WTC11 (cell line): ENCODE measurements around the gene SNCAIP. TPM values are rescaled to one million over a fixed set of nuclear protein-coding genes. Genes with fewer than 3 reads are reported as not detected.

Experiments used
- ATAC-seq: fragments of 200-7000 bp; cut with Tn5 transposase; 2 replicates; pipeline ENCODE4 v1.10.0; 2021; ENCODE audit warnings: mild to moderate bottlenecking, moderate library complexity
- CTCF ChIA-PET: fragments of 300-600 bp; sonication (Branson Sonifier 250); formaldehyde crosslinking; loops from one replicate; lab custom pipeline; 2021; ENCODE audit warnings: antibody characterized with exemption; lab: Charles Lee
- POLR2A ChIA-PET: fragments of 350-600 bp; sonication (Branson Sonifier 250); formaldehyde crosslinking; loops from one replicate; lab custom pipeline; 2021; ENCODE audit warnings: antibody characterized with exemption; lab: Charles Lee
- DNase-seq: peaks from one replicate; pipeline ENCODE4 v3.0.0; 2021; ENCODE audit warnings: low spot score
- H3K27ac Mint-ChIP-seq: 2 replicates; pipeline ENCODE4 v1.8.0; 2021; ENCODE audit warnings: mixed read lengths
- H3K27me3 Mint-ChIP-seq: 2 replicates; pipeline ENCODE4 v1.8.0; 2021; ENCODE audit warnings: low read depth, mild to moderate bottlenecking, moderate library complexity, mixed read lengths
- H3K36me3 Mint-ChIP-seq: 2 replicates; pipeline ENCODE4 v1.8.0; 2021; ENCODE audit warnings: mixed read lengths
- H3K4me1 Mint-ChIP-seq: 2 replicates; pipeline ENCODE4 v1.8.0; 2022; ENCODE audit warnings: mixed read lengths
- H3K4me3 Mint-ChIP-seq: 2 replicates; pipeline ENCODE4 v1.8.0; 2021; ENCODE audit warnings: mild to moderate bottlenecking, moderate library complexity, mixed read lengths
- H3K9me3 Mint-ChIP-seq: 2 replicates; pipeline ENCODE4 v1.8.0; 2021; ENCODE audit warnings: mixed read lengths
- AR ChIP-seq: fragments of 250-450 bp; sonication (Bioruptor Pico); IDR thresholded peaks from 2 replicates; pipeline ENCODE4 v1.9.0; 2021; ENCODE audit warnings: mild to moderate bottlenecking
- ATF1 ChIP-seq: sonication (generic); formaldehyde crosslinking; IDR thresholded peaks from 2 replicates; pipeline ENCODE4 v1.8.1; 2023; ENCODE audit warnings: mild to moderate bottlenecking, moderate library complexity, missing genetic modification reagents
- ESRRA ChIP-seq: sonication (generic); formaldehyde crosslinking; IDR thresholded peaks from 2 replicates; pipeline ENCODE4 v1.8.1; 2022; ENCODE audit warnings: mild to moderate bottlenecking, missing genetic modification reagents, borderline replicate concordance
- FOXK1 ChIP-seq: sonication (generic); formaldehyde crosslinking; IDR thresholded peaks from 2 replicates; pipeline ENCODE4 v1.8.0; 2022; ENCODE audit warnings: mild to moderate bottlenecking, moderate library complexity, missing genetic modification reagents
- FOXP1 ChIP-seq: sonication (generic); formaldehyde crosslinking; IDR thresholded peaks from 2 replicates; pipeline ENCODE4 v1.8.0; 2022; ENCODE audit warnings: missing genetic modification reagents, mild to moderate bottlenecking, moderate library complexity, borderline replicate concordance
- KAT7 ChIP-seq: sonication (generic); formaldehyde crosslinking; IDR thresholded peaks from 2 replicates; pipeline ENCODE4 v1.8.1; 2023; ENCODE audit warnings: missing genetic modification reagents, mild to moderate bottlenecking, borderline replicate concordance
- MLX ChIP-seq: sonication (generic); formaldehyde crosslinking; IDR thresholded peaks from 2 replicates; pipeline ENCODE4 v1.8.1; 2023; ENCODE audit warnings: mild to moderate bottlenecking, missing genetic modification reagents, moderate library complexity
- PRRX2 ChIP-seq: fragments of 250-450 bp; sonication (Bioruptor Pico); IDR thresholded peaks from 2 replicates; pipeline ENCODE4 v1.8.0; 2021; ENCODE audit warnings: mild to moderate bottlenecking
- RORB ChIP-seq: fragments of 250-450 bp; sonication (Bioruptor Pico); IDR thresholded peaks from 2 replicates; pipeline ENCODE4 v1.9.0; 2021; ENCODE audit warnings: mild to moderate bottlenecking
- TEAD1 ChIP-seq: sonication (generic); formaldehyde crosslinking; IDR thresholded peaks from 2 replicates; pipeline ENCODE4 v1.8.0; 2022; ENCODE audit warnings: mild to moderate bottlenecking, missing genetic modification reagents
- TP53 ChIP-seq: sonication (generic); formaldehyde crosslinking; IDR thresholded peaks from 2 replicates; pipeline ENCODE4 v1.8.1; 2023; ENCODE audit warnings: mild to moderate bottlenecking, missing genetic modification reagents
- USF2 ChIP-seq: sonication (generic); formaldehyde crosslinking; IDR thresholded peaks from 2 replicates; pipeline ENCODE4 v1.8.1; 2023; ENCODE audit warnings: mild to moderate bottlenecking, missing genetic modification reagents, moderate library complexity
- ZNF121 ChIP-seq: sonication (generic); formaldehyde crosslinking; IDR thresholded peaks from 2 replicates; pipeline ENCODE4 v1.8.0; 2023; ENCODE audit warnings: missing genetic modification reagents
- ZNF416 ChIP-seq: fragments of 250-450 bp; sonication (Bioruptor Pico); IDR thresholded peaks from 2 replicates; pipeline ENCODE4 v1.9.0; 2021; ENCODE audit warnings: mild to moderate bottlenecking, inconsistent platforms
- ZNF423 ChIP-seq: fragments of 250-450 bp; sonication (Bioruptor Pico); IDR thresholded peaks from 2 replicates; pipeline ENCODE4 v2.1.2; 2022; ENCODE audit warnings: mild to moderate bottlenecking, moderate library complexity
- ZNF425 ChIP-seq: fragments of 250-450 bp; sonication (Bioruptor Pico); conservative IDR thresholded peaks from 2 replicates; pipeline ENCODE4 v1.9.0; 2021; ENCODE audit warnings: mild to moderate bottlenecking
- total RNA-seq: library from RNA; stranded (reverse); gene quantifications from 3 replicates; pipeline ENCODE4 v1.2.3, GENCODE V29; 2021
- TF ChIP-seq, protein P1 (sequence below): sonication (generic); formaldehyde crosslinking; IDR thresholded peaks from 2 replicates; pipeline ENCODE4 v1.8.1; 2023; ENCODE audit warnings: mild to moderate bottlenecking, missing genetic modification reagents
- TF ChIP-seq, protein P2 (sequence below): fragments of 250-450 bp; sonication (Bioruptor Pico); IDR thresholded peaks from 2 replicates; pipeline ENCODE4 v1.9.0; 2021; ENCODE audit warnings: mild to moderate bottlenecking
- TF ChIP-seq, protein P3 (sequence below): fragments of 200-600 bp; IDR thresholded peaks from 2 replicates; pipeline ENCODE4 v1.8.0; 2022; ENCODE audit warnings: antibody characterized with exemption
- TF ChIP-seq, protein P4 (sequence below): sonication (generic); formaldehyde crosslinking; IDR thresholded peaks from 2 replicates; pipeline ENCODE4 v1.8.1; 2022; ENCODE audit warnings: low read depth, missing genetic modification reagents, borderline replicate concordance

The SNCAIP gene
- total RNA-seq, 1 experiment from 2014 or later: 10.0 TPM

DNA sequence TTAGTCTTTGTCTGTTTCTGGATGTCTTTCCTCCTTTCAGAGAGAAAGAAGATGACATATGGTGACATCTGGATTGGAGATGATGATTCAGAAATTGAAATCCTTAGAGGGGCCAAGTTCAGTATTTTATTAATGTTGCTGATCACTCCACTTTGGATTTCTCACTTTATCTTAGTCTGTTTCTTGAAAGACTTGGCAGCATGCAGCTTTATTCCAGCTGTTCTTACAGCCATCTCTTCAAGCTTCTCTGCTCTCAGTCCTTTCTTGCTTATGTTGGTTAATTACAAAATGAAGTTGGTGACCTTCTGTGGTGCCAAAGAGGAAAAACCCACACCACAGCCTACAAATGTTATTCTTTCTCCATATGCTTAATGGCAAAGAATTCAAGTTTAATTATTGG lies 62.1 kb downstream of the SNCAIP start:
- no peak for ATAC-seq
- Mint-ChIP-seq H3K4me1 (peaks cover 17% of the 10 kb centered on the region), H3K36me3 (peaks cover 3% of the 10 kb centered on the region; the same call in 1 of the 2 replicates), H3K9me3 (peaks cover 4% of the 10 kb centered on the region)
- TF ChIP-seq ZNF121 (CRISPR knock-in tag) (no peak), FOXP1 (no peak), AR (CRISPR knock-in tag) (no peak), ZNF416 (no peak), ATF1 (no peak), KAT7 (no peak), MLX (no peak), FOXK1 (CRISPR knock-in tag) (no peak), TP53 (CRISPR knock-in tag) (no peak), ZNF425 (CRISPR knock-in tag) (no peak)
- TF ChIP-seq, protein P1, sequence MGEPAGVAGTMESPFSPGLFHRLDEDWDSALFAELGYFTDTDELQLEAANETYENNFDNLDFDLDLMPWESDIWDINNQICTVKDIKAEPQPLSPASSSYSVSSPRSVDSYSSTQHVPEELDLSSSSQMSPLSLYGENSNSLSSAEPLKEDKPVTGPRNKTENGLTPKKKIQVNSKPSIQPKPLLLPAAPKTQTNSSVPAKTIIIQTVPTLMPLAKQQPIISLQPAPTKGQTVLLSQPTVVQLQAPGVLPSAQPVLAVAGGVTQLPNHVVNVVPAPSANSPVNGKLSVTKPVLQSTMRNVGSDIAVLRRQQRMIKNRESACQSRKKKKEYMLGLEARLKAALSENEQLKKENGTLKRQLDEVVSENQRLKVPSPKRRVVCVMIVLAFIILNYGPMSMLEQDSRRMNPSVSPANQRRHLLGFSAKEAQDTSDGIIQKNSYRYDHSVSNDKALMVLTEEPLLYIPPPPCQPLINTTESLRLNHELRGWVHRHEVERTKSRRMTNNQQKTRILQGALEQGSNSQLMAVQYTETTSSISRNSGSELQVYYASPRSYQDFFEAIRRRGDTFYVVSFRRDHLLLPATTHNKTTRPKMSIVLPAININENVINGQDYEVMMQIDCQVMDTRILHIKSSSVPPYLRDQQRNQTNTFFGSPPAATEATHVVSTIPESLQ (CRISPR knock-in tag): no peak
- TF ChIP-seq, all 79 proteins: peak for 0
- DNase-seq: no peak
- Mint-ChIP-seq H3K4me3 (no peak overlapping the region), H3K27ac (no peak overlapping the region), H3K27me3 (no peaks in the 10 kb centered on the region)
- ChIA-PET CTCF (no interaction called here), POLR2A (no interaction called here)

DNA sequence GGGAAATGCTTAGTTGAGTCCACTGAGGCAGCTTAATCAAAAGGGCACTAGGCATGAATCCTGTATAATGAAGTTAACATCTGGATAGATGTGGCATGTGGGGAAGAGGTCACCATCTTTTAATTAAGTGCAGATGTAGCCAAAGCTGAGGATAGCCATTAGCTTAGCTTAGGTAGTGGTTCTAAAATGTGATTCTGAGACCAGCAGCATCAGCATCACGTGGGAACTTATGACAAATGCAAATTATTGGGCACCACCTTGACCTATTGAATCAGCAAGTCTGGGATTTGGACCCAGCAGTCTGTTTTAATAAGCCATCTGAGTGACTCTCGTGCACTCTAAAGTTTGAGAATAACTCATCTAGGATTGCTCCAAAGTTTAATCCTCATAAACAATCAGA lies 63.8 kb downstream of the SNCAIP start:
- CTCF ChIA-PET: no interaction called here
- ATAC-seq: no peak
- POLR2A ChIA-PET: no interaction called here
- H3K4me3 Mint-ChIP-seq: no peak overlapping the region
- H3K9me3 Mint-ChIP-seq: peaks cover 4% of the 10 kb centered on the region
- peaks cover 9% of the 10 kb centered on the region; the same call in 1 of the 2 replicates for H3K4me1 Mint-ChIP-seq
- H3K36me3 Mint-ChIP-seq: peaks cover 6% of the 10 kb centered on the region; the same call in 1 of the 2 replicates
- H3K27me3 Mint-ChIP-seq: no peaks in the 10 kb centered on the region
- DNase-seq: no peak
- H3K27ac Mint-ChIP-seq: no peak overlapping the region
- TF ChIP-seq PRRX2 (CRISPR knock-in tag) (no peak), ZNF423 (CRISPR knock-in tag) (no peak), TP53 (CRISPR knock-in tag) (no peak), ATF1 (no peak), RORB (CRISPR knock-in tag) (no peak), TEAD1 (CRISPR knock-in tag) (no peak), ESRRA (no peak), USF2 (no peak)
- TF ChIP-seq, protein P2, sequence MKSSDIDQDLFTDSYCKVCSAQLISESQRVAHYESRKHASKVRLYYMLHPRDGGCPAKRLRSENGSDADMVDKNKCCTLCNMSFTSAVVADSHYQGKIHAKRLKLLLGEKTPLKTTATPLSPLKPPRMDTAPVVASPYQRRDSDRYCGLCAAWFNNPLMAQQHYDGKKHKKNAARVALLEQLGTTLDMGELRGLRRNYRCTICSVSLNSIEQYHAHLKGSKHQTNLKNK (CRISPR knock-in tag): no peak
- TF ChIP-seq, protein P3, sequence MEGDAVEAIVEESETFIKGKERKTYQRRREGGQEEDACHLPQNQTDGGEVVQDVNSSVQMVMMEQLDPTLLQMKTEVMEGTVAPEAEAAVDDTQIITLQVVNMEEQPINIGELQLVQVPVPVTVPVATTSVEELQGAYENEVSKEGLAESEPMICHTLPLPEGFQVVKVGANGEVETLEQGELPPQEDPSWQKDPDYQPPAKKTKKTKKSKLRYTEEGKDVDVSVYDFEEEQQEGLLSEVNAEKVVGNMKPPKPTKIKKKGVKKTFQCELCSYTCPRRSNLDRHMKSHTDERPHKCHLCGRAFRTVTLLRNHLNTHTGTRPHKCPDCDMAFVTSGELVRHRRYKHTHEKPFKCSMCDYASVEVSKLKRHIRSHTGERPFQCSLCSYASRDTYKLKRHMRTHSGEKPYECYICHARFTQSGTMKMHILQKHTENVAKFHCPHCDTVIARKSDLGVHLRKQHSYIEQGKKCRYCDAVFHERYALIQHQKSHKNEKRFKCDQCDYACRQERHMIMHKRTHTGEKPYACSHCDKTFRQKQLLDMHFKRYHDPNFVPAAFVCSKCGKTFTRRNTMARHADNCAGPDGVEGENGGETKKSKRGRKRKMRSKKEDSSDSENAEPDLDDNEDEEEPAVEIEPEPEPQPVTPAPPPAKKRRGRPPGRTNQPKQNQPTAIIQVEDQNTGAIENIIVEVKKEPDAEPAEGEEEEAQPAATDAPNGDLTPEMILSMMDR: no peak
- TF ChIP-seq, protein P4, sequence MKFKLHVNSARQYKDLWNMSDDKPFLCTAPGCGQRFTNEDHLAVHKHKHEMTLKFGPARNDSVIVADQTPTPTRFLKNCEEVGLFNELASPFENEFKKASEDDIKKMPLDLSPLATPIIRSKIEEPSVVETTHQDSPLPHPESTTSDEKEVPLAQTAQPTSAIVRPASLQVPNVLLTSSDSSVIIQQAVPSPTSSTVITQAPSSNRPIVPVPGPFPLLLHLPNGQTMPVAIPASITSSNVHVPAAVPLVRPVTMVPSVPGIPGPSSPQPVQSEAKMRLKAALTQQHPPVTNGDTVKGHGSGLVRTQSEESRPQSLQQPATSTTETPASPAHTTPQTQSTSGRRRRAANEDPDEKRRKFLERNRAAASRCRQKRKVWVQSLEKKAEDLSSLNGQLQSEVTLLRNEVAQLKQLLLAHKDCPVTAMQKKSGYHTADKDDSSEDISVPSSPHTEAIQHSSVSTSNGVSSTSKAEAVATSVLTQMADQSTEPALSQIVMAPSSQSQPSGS (CRISPR knock-in tag): no peak
